NCI-H748 treated with DMSO at 0.1 percent for 48 hours (cell line): Measurements from ENCODE around the gene GPR161.

ENCODE experiments used
- DNase-seq: peaks from one replicate; lab custom pipeline; 2025; lab: John Stamatoyannopoulos, UW

Gene GPR161

GRCh38 chr1:168148916-168149315, 12.2 kb upstream of the GPR161 start:
- DNase-seq = no peak

- no peak for DNase-seq
Measured at GRCh38 chr1:168146626-168147025, 9.9 kb upstream of the GPR161 start.

GRCh38 chr1:168146160-168146539, 9.4 kb upstream of the GPR161 start:
- no peak for DNase-seq

DNA sequence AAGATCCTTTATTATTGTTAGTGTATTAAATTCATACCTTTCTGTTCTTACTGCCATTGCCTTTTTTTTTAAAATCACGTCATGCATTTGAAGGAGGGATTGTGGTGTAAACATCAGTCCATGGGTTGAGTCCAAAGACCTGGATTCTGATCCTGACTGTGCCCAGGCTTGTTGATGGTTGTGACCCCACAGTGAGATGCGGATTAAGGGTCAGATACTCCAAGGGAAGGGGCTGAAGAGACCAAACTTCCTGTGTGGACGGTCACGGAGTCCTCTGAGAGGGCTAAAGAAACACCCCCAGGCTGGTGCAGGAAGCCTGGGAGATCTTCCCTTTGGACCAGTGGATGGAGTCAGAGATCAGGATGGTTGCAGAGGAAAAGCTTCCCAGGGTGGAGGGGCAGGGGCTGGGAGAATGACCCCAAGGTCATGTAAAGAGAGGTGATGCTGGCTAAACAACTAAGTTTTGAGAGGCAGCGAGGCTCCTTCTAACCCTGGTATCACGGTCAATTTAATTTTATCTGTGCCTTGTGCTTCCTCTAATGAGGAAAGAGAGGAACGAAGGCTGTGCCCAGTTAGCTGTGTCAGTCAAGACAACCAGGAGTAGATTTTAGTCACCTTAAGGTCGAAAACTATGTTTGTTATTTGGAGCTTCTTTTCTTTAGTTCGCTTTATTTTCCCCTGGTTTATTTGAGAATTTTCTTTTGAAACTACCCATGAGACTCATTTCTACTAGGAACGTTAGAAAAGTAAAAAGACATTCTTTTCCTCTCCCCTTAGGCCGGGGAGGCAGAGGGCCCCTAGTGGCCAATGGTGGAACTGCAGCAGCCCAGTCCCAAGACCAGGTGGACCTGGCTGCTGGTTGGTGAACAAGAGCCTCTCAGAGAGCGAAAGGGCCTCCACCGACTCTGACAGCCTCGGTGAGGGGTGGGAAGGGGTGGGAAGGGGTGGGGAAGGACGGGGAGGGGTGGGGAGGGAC, 8.7 kb upstream of the GPR161 start:
- DNase-seq = peak; percentile 39

GRCh38 chr1:168141871-168142385, 5.2 kb upstream of the GPR161 start:
- DNase-seq = no peak

GRCh38 chr1:168139070-168139469, 2.3 kb upstream of the GPR161 start:
- DNase-seq = no peak

GRCh38 chr1:168138134-168138533, 1.4 kb upstream of the GPR161 start:
- no peak for DNase-seq

GRCh38 chr1:168137515-168137821, 738 bp upstream of the GPR161 start:
- no peak for DNase-seq

DNA sequence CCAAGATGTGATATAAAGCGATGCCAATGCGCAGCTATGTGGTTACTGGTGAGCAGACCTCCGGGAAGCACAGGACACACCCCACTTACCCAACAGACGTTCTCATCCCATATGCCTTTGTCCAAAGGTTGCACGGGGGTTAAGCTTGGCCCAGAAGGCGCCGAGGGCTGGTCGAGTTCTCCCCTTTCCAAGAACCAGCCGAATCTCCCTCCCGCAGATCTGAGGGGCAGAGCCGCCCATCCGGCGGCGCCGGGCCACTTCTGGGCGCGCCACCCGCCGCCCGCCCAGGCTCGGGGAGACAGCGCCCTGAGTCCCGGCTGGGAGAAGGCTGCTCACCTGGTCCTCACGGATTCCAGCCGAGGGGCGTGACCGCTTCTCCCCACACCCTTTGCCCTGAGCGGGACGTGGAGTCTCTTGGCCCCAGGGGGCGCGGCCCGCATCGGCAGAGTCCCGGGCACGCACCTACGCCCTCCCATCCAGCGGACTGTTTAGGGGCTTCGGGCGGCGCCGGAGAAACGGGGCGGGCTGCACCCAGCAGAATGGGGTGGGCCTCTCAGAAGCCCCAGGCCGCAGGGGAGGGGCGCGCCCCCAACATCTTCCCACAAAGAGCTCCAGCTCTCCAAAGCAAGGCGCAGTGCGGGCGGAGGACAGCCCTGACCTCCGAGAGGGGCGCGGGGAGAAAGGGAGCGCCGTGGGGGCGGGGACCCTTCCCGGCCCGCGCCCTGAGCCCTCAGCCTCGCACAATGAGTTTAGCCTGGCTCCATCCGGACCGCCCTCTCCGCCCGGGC, 615 bp downstream of the GPR161 start:
- no peak for DNase-seq

DNA sequence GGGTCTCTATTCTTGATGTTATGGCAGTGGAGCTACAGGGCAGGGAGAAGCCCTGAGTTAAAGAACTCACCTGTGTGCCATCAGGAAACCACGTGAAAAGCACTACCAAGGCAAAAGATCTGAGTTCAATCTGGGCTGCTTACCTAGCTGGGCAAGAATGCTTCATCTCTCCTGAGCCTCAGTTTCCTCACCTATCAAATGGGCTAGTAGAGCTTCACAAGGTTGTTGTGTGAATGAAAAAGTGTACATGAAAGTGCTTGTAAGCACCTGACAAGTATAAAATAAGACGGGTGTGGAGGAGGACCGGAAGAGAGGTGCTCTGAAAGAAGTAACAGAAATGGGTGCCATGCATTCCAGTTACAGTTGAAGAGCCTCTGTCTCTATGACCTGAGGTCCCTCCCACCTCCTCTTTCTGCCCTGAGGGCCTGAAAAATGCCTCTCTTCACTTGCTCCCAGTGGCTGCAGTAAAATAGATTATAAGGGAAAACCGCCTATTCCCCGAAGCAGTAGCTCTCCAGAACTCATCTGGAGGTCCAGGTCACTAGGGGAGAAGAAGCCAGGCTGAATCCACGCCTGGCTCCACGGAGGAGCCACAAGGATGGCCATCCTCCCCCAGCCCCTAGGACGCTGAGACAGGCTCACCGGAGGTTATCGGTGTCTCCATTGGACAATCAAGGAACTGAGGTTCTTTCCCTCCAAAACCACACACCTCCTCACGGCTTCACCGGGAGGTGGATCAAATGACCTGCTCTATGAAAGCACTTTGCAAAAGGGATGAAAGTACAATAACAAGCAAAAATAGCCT, 1.4 kb downstream of the GPR161 start:
- peak; percentile 16 for DNase-seq

DNA sequence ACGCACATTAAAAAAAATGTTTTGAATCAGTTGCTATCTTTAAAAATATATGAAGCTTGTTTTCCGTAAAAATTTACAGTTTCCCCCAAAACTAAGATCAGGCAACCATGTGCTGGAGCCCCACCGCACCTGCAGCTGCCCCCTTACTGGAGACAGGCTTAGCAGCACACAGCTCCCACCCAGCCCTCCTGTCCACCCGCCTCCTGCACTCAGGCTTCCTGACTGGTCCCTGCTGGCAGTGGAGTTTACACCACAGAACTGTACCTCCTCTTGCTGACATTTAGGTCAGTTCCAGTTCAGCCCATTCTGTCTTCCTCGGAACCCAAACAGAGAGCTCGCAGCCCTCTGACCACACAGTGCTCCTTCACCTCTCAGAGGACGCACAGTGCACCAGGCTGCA, 2.1 kb downstream of the GPR161 start:
- DNase-seq = no peak

DNA sequence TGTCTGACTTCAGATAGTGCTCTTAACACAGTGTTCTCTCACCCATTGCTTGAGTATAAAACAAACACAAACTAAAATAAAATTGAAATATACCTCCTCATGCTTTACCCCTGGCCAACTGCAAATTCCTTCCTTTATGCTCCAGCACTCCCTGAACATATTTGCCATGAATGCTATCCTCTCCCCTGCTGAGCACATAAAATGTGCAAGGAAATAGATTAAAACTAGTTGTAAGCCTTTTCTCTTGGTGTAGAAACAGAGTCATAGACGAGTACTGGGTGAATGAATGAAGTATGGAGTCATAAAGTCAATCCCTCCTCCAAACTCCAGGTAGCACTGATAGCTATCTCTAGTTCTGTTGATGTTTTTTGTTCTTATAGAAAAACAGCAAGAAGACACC, 2.6 kb downstream of the GPR161 start:
- DNase-seq = no peak

GRCh38 chr1:168129933-168130332, 6.8 kb downstream of the GPR161 start:
- DNase-seq = no peak

DNA sequence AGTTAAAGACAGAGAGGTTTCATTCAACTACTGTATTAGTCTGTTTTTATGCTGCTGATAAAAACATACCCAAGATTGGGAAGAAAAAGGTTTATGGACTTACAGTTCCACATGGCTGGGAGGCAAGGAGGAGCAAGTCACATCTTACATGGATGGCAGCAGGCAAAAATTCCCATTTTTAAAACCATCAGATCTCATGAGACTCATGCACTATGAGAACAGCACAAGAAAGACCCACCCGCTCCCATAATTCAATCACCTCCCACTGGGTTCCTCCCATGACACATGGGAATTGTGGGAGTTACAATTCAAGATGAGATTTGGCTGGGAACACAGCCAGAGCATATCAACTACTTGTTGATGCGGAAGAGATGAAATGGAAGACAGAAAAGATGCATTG, 9.2 kb downstream of the GPR161 start:
- no peak for DNase-seq

GRCh38 chr1:168125051-168125450, 11.7 kb downstream of the GPR161 start:
- DNase-seq = no peak

DNA sequence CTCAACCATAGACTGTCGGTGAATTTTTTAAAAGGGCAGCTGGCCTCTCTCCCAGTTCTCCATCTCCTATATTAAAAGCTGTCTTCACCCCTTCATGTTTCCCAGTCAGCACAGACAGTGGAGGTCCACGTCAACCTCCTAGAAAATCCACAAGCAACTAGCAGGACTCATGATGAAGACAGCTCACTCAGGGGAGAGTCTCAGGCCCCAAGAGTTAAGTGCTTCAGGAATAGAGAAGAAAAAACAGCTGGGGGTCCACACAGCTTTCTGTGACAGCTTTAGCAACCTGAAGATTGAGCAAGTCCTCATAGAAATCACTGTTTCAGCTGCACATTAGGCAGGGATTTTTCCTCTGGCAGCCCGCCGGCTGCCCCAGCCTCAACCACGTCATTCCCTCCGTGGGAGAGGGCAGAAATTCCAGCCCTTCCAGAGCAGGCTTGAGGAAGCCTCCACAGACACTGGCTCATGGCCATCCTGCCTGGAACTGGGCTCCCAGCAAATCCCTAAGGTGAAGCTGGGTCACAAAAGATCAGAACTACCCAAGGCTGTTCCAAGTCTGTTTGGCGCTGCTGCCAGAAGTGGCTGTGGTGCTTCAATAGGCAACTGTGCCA, 15.2 kb downstream of the GPR161 start:
- DNase-seq = no peak

DNA sequence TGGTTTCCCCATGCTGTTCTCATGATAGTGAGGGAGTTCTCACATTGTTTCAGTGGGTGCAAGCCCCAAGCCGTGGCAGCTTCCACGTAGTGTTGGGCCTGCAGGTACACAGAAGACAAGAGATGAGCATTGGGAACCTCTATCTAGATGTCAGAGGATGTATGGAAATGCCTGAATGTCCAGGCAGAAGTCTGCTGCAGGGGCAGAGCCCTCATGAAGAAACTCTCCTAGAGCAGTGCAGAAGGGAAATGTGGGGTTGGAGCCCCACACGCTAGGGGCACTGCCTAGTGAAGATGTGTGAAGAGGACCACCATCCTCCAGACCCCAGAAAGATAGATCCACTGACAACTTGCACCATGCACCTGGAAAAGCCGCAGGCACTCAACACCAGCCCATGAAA, 17.0 kb downstream of the GPR161 start:
- no peak for DNase-seq

- no peak for DNase-seq
Measured at GRCh38 chr1:168116327-168116799, 20.4 kb downstream of the GPR161 start.

DNA sequence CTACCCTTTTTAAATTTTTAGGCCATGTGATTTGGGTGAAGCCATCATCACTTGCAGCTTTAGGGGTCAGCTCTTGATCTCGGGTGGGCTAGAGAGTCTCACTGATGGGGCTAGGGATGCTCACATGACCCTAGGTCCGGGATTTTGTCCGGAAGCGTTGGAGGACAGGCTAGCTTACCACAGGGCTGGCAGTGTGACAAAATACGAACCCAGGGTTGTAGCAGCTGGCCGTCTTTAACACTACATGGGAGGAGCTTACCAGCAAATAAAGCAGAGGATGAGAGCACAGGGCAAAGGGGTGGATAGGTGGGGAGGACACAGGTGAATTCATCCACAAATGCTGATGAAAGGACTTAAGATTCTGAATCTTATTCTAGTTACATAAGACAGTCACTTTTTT, 21.9 kb downstream of the GPR161 start:
- no peak for DNase-seq

DNA sequence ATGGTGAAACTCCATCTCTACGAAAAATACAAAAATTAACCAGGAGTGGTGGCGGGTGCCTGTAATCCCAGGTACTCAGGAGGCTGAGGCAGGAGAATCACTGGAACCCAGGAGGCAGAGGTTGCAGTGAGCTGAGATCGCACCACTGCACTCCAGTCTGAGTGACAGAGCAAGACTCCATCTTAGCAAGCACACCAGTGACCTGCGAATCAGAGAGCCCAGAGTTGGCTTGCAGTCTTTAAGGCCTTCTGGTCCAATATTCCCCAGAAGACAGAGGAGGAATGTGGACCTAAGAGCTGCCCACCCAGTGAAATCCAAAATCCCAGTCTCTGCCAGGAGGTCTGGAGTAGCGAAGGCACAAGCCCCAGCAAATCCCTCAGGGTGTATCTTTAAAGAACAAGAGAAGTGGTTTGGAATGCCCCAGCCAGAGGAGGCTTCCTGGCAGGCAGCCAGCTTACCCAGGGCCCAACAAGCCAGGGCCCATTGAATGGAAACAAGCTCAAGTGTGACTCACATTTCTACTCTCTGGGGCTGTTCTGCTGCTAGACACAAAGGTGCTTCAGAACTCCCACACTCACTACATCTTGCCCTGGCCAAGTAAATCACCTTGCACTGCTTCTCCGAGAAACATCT, 23.9 kb downstream of the GPR161 start:
- DNase-seq = no peak

- DNase-seq = no peak
Measured at GRCh38 chr1:168110896-168111545, 25.7 kb downstream of the GPR161 start.
